A673 (cell line): ENCODE measurements around the gene AQP5. TPM values are rescaled to one million over a fixed set of nuclear protein-coding genes. Genes with fewer than 3 reads are reported as not detected.

Source experiments
- BruUV-seq: library from RNA; stranded (reverse); fragments of 400-500 nt; replicated peaks from 2 replicates; lab custom pipeline; 2021; lab: Mats Ljungman, UMichigan
- CTCF ChIA-PET: fragments of 300-600 bp; sonication (Branson Sonifier 250); formaldehyde crosslinking; loops from one replicate; lab custom pipeline; 2022; ENCODE audit warnings: antibody characterized with exemption; lab: Charles Lee
- POLR2A ChIA-PET: fragments of 300-600 bp; sonication (Branson Sonifier 250); formaldehyde crosslinking; loops from one replicate; lab custom pipeline; 2022; ENCODE audit warnings: antibody characterized with exemption; ENCODE audit not compliant: low non-redundant PET; lab: Charles Lee
- DNase-seq: peaks from one replicate; pipeline ENCODE4 v3.0.0-alpha.2; 2015; ENCODE audit warnings: low spot score
- H3K27ac ChIP-seq: fragments of 200-600 bp; sonication (generic); 2 replicates; pipeline ENCODE4 v1.5.1; 2016; ENCODE audit warnings: mixed run types, low read depth, mild to moderate bottlenecking, mixed read lengths, antibody characterized with exemption, low read length; ENCODE audit not compliant: poor library complexity, severe bottlenecking
- H3K27me3 ChIP-seq: fragments of 200-600 bp; sonication (generic); replicated peaks from 2 replicates; pipeline ENCODE4 v1.6.1; 2017; ENCODE audit warnings: mixed run types, low read depth, mild to moderate bottlenecking, mixed read lengths, antibody characterized with exemption, low read length; ENCODE audit not compliant: insufficient read depth, poor library complexity
- H3K36me3 ChIP-seq: fragments of 200-600 bp; sonication (generic); 2 replicates; pipeline ENCODE4 v1.6.1; 2016; ENCODE audit warnings: mixed run types, mild to moderate bottlenecking, mixed read lengths, antibody characterized with exemption, low read length; ENCODE audit not compliant: insufficient read depth, poor library complexity, severe bottlenecking
- H3K4me1 ChIP-seq: fragments of 200-600 bp; sonication (generic); 2 replicates; pipeline ENCODE4 v1.6.1; 2017; ENCODE audit warnings: mixed run types, mild to moderate bottlenecking, mixed read lengths, antibody characterized with exemption, low read length; ENCODE audit not compliant: insufficient read depth, poor library complexity, severe bottlenecking
- H3K4me3 ChIP-seq: fragments of 200-600 bp; sonication (generic); 2 replicates; pipeline ENCODE4 v1.5.1; 2016; ENCODE audit warnings: low read depth, mixed run types, mild to moderate bottlenecking, mixed read lengths, low read length; ENCODE audit not compliant: poor library complexity, severe bottlenecking
- H3K9me3 ChIP-seq: fragments of 200-600 bp; sonication (generic); 2 replicates; pipeline ENCODE4 v1.6.1; 2016; ENCODE audit warnings: mixed run types, low read depth, mild to moderate bottlenecking, mixed read lengths, antibody characterized with exemption, low read length; ENCODE audit not compliant: poor library complexity, severe bottlenecking
- EZH2 ChIP-seq: fragments of 200-600 bp; sonication (generic); IDR thresholded peaks from 2 replicates; pipeline ENCODE4 v1.6.1; 2017; ENCODE audit warnings: borderline replicate concordance, low read depth, mild to moderate bottlenecking, mixed read lengths, antibody characterized with exemption, low read length; ENCODE audit not compliant: poor library complexity, severe bottlenecking
- intact Hi-C: fragments of 100-400 bp; cut with micrococcal nuclease; formaldehyde crosslinking; loops from one replicate; pipeline ENCODE4 v1.10.0; 2022; ENCODE audit not compliant: unreplicated experiment
- total RNA-seq: library from RNA; stranded (reverse); gene quantifications from 2 replicates; pipeline ENCODE4 v1.2.3, GENCODE V29; 2021
- TF ChIP-seq, protein P1 (sequence below): fragments of 300-800, 200-600 bp; sonication (generic); conservative IDR thresholded peaks from 2 replicates; pipeline ENCODE4 v1.5.1; 2017; ENCODE audit warnings: low read depth, mild to moderate bottlenecking, antibody characterized with exemption, low read length, moderate library complexity, mixed read lengths

Gene AQP5
- total RNA-seq, 1 experiment from 2014 or later, result not detected

DNA sequence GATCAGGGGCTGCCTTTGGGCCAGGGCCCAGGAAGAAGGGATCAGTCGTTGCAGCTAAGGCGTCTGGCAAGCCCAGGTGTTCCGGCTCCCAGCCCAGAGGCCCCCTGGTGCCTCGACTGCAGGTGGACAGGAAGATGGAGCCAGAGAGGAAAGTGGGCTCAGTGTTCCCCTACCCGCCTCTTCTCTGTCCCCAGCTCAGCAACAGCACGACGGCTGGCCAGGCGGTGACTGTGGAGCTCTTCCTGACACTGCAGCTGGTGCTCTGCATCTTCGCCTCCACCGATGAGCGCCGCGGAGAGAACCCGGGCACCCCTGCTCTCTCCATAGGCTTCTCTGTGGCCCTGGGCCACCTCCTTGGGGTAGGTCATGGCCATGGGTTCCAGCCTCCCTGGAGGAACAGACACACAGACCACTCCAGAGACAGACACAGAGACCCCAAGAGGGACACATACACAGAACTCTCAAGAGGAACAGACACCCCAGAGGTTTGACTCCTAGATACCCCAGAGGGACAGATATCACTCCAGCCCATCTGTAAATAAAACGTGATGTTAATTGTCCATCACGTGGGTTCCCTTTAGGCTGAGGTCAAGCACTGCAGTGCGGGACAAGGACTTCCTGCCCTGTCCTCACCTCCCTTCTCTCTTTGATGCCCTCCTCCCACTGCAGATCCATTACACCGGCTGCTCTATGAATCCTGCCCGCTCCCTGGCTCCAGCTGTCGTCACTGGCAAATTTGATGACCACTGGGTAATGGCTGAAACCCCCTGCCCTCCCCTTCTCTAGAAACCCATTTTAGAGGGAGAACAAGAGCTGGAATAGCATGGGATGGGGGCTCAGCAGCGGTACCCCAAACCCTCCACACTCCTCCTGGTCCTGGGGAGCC is 7.5 kb upstream of the AQP5 start:
- Histone ChIP-seq H3K4me1 (no peaks in the 10 kb centered on the region), H3K36me3 (no peaks in the 10 kb centered on the region), H3K4me3 (no peak overlapping the region), H3K9me3 (no peaks in the 10 kb centered on the region), H3K27me3 (peaks cover 27% of the 10 kb centered on the region), H3K27ac (no peak overlapping the region)
- ChIA-PET POLR2A (no interaction called here), CTCF (interaction anchor here (1.4 kb wide), 1 partner anchor 9 kb away, joined by 5 read pairs; no protein-coding TSS in a partner anchor)
- BruUV-seq, result no TSS peak
- TF ChIP-seq EZH2, result no peak
- TF ChIP-seq, protein P1, sequence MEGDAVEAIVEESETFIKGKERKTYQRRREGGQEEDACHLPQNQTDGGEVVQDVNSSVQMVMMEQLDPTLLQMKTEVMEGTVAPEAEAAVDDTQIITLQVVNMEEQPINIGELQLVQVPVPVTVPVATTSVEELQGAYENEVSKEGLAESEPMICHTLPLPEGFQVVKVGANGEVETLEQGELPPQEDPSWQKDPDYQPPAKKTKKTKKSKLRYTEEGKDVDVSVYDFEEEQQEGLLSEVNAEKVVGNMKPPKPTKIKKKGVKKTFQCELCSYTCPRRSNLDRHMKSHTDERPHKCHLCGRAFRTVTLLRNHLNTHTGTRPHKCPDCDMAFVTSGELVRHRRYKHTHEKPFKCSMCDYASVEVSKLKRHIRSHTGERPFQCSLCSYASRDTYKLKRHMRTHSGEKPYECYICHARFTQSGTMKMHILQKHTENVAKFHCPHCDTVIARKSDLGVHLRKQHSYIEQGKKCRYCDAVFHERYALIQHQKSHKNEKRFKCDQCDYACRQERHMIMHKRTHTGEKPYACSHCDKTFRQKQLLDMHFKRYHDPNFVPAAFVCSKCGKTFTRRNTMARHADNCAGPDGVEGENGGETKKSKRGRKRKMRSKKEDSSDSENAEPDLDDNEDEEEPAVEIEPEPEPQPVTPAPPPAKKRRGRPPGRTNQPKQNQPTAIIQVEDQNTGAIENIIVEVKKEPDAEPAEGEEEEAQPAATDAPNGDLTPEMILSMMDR, result no peak
- intact Hi-C loops, result no loop called here
- DNase-seq, result no peak

DNA sequence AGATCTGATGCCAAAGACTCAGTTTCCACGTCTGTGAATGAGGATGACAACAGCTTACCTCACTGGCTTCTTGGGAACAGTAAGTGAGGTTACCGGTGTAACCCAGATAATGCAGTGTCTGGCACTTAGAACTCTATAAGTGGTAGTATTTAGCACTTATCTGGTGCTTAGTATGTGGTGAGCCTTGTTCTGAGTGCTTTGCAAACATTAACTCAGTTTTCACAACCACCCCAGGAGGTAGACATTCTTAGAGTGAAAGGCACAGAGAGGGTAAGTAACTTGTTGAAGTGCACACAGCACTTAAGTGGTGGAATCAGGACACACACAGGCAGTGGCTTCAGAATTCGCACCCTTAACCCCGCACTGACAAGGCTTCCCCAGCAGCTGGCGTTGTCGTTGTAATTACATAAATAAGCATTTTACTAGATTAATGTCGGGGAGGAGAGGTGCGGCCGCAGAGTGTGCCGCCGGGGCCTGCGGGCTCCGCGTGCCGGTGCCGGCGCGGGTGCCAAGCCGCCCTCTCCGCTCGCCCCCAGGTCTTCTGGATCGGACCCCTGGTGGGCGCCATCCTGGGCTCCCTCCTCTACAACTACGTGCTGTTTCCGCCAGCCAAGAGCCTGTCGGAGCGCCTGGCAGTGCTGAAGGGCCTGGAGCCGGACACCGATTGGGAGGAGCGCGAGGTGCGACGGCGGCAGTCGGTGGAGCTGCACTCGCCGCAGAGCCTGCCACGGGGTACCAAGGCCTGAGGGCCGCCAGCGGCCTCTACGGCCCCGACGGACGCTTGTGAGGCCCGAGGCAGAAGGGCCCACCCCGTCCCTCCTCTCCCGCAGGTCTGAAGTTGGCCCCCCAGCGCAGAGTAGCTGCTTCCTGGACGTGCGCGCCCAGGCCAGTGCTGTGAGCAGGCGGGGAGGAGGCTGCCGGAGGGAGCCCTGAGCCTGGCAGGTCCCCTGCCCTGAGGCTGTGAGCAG is 6.5 kb upstream of the AQP5 start:
- no TSS peak for BruUV-seq
- H3K4me3 ChIP-seq, result no peak overlapping the region
- DNase-seq, result no peak
- H3K27ac ChIP-seq, result no peak overlapping the region
- H3K27me3 ChIP-seq, result peaks cover 37% of the 10 kb centered on the region
- H3K9me3 ChIP-seq, result no peaks in the 10 kb centered on the region
- no peaks in the 10 kb centered on the region for H3K4me1 ChIP-seq
- TF ChIP-seq EZH2, result no peak
- TF ChIP-seq, protein P1, result no peak
- CTCF ChIA-PET, result no interaction called here
- intact Hi-C loops, result no loop called here
- POLR2A ChIA-PET, result no interaction called here
- H3K36me3 ChIP-seq, result no peaks in the 10 kb centered on the region

DNA sequence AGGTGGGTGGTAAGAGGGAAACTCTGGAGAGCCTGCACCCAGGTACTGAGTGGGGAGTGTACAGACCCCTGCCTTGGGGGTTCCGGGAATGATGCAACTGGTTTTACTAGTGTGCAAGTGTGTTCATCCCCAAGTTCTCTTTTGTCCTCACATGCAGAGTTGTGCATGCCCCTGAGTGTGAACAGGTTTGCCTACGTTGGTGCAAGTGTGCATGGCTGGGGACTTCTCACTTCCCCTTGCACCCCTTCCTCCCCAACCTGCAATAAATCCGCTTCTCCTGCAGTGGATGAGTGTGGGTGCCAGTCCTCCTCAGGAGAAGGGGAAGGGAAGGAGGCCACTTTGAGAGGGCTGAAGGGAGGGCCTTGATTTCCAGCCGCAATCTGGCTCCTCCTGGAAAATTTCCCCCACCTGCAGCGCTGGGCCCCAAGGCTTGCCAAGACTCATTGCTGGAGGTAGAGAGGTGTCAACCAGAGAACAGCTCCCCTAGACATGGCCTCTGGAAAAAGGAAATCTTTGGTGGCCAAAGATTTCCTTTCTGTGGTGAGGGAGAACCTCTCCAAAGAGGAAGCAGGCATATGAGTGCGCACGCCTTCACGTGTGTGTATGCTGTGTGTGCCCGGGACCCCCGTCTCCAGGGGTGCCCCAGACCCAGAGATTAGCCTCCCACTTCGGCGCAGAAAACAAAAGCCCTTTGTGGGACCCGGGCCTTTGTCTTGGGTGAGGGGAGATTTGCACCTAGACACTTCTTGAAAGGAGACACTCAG is 5.6 kb upstream of the AQP5 start:
- intact Hi-C loops, result no loop called here
- CTCF ChIA-PET, result no interaction called here
- no peaks in the 10 kb centered on the region for H3K36me3 ChIP-seq
- BruUV-seq, result no TSS peak
- POLR2A ChIA-PET, result no interaction called here
- peaks cover 46% of the 10 kb centered on the region for H3K27me3 ChIP-seq
- H3K4me3 ChIP-seq, result no peak overlapping the region
- DNase-seq, result no peak
- no peak overlapping the region for H3K27ac ChIP-seq
- H3K4me1 ChIP-seq, result no peaks in the 10 kb centered on the region
- no peak for TF ChIP-seq EZH2
- TF ChIP-seq, protein P1, result no peak
- H3K9me3 ChIP-seq, result no peaks in the 10 kb centered on the region
